Vagina (tissue), 2 donors: ENCODE data around the gene CFAP97. TPM values are rescaled to one million over a fixed set of nuclear protein-coding genes. Genes with fewer than 3 reads are reported as not detected.
"Not testable (repeated sequence)": the region's sequence is repeated elsewhere in the genome, so short reads cannot be mapped to it uniquely, and the experiment has no call there.

ENCODE experiments used
- DNase-seq, 2 donors: peaks; one replicate each; pipeline ENCODE4 v3.0.0-alpha.2; 2017; ENCODE audit errors: extremely low spot score in 2 of 2
- H3K27ac ChIP-seq: fragments of 200-600 bp; sonication (generic); one replicate; pipeline ENCODE4 v1.5.1; 2019
- H3K27me3 ChIP-seq: fragments of 200-600 bp; sonication (generic); one replicate; pipeline ENCODE4 v1.5.1; 2019
- H3K36me3 ChIP-seq, 2 donors: fragments of 200-600 bp; sonication (generic); one replicate each; pipeline ENCODE4 v1.5.1; 2017 to 2019
- H3K4me1 ChIP-seq: fragments of 200-600 bp; sonication (generic); one replicate; pipeline ENCODE4 v1.5.1; 2019
- H3K4me3 ChIP-seq, 2 donors: fragments of 200-600 bp; sonication (generic); 1 replicate in 1 of 2; 2 replicates in 1 of 2; pipeline ENCODE4 v1.5.1; 2016 to 2019
- H3K9me3 ChIP-seq: fragments of 200-600 bp; sonication (generic); one replicate; pipeline ENCODE4 v1.5.1; 2019
- POLR2A ChIP-seq, 2 donors: fragments of 450-650 bp; IDR thresholded peaks; one replicate each; pipeline ENCODE4 v1.6.1; 2017; ENCODE audit warnings: antibody characterized with exemption in 2 of 2, mild to moderate bottlenecking in 2 of 2, moderate library complexity in 2 of 2
- POLR2AphosphoS5 ChIP-seq, 2 donors: sonication (generic); formaldehyde crosslinking; IDR thresholded peaks; one replicate each; pipeline ENCODE4 v1.9.0; 2017; ENCODE audit warnings: antibody characterized with exemption in 2 of 2, mild to moderate bottlenecking in 2 of 2, low read depth in 1 of 2; ENCODE audit not compliant: insufficient read depth in 1 of 2
- intact Hi-C: fragments of 100-400 bp; cut with DNase I; formaldehyde crosslinking; loops from one replicate; pipeline ENCODE4 v1.15.1; 2023
- total RNA-seq: library from RNA; depleted of rRNA; stranded (reverse); fragments of >200 nt; gene quantifications from one replicate; pipeline ENCODE4 v1.2.3, GENCODE V29; 2016
- TF ChIP-seq, protein P1 (sequence below), 3 experiments: fragments of 450-650 bp in 2 of 3; fragments of 200-600 bp in 1 of 3; sonication (generic) in 1 of 3; IDR thresholded peaks; one replicate each; pipeline ENCODE4 v1.5.1; 2017 to 2019; ENCODE audit warnings: antibody characterized with exemption in 3 of 3, mild to moderate bottlenecking in 2 of 3, moderate library complexity in 2 of 3

CFAP97 gene
- total RNA-seq, 1 donor from 2014 or later = 28.5 TPM

DNA sequence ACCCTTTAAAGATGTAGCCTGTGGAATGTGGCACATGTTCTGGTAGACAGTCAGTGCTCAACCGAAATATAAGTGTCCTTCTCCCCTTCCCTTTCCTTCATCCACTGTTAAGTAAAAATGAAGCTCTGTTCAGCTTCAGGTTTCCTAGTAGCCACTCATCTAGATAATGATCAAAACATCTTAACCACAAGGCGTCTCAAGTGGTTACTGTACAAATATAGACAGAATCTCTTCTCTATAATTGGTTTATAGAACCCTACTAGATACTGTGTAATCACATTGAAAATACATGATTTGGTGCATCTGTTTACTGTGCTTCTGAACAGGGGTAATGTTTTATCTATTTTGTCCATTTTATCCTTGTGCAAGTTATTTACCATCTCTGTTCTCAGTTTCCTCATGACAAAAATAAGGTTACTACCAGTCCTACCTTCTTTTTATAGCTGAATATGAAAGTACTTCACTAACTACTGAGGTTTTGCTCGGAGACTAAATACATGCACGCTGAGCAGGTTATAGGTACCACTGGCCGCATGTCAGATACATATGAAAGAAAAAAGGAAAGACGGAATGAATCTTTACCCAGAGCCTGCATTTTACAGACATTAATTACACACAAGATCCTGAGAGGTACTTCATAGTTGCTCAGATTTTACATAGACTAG lies 81.0 kb downstream of the CFAP97 start:
- H3K27me3 ChIP-seq = no peaks in the 10 kb centered on the region
- intact Hi-C loops = no loop called here
- no peaks in the 10 kb centered on the region for H3K36me3 ChIP-seq
- H3K9me3 ChIP-seq = no peaks in the 10 kb centered on the region
- H3K4me1 ChIP-seq = peaks cover 9% of the 10 kb centered on the region
- no peak overlapping the region for H3K27ac ChIP-seq
- TF ChIP-seq, protein P1, sequence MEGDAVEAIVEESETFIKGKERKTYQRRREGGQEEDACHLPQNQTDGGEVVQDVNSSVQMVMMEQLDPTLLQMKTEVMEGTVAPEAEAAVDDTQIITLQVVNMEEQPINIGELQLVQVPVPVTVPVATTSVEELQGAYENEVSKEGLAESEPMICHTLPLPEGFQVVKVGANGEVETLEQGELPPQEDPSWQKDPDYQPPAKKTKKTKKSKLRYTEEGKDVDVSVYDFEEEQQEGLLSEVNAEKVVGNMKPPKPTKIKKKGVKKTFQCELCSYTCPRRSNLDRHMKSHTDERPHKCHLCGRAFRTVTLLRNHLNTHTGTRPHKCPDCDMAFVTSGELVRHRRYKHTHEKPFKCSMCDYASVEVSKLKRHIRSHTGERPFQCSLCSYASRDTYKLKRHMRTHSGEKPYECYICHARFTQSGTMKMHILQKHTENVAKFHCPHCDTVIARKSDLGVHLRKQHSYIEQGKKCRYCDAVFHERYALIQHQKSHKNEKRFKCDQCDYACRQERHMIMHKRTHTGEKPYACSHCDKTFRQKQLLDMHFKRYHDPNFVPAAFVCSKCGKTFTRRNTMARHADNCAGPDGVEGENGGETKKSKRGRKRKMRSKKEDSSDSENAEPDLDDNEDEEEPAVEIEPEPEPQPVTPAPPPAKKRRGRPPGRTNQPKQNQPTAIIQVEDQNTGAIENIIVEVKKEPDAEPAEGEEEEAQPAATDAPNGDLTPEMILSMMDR (IDR thresholded peaks at IDR 0.05) = no peak
- TF ChIP-seq POLR2A (IDR thresholded peaks at IDR 0.05) (no peak), POLR2AphosphoS5 (IDR thresholded peaks at IDR 0.05; ENCODE audit: insufficient read depth in 1 of 2, low read depth in 1 of 2) (no peak)
- no peak overlapping the region for H3K4me3 ChIP-seq
- no peak for DNase-seq

DNA sequence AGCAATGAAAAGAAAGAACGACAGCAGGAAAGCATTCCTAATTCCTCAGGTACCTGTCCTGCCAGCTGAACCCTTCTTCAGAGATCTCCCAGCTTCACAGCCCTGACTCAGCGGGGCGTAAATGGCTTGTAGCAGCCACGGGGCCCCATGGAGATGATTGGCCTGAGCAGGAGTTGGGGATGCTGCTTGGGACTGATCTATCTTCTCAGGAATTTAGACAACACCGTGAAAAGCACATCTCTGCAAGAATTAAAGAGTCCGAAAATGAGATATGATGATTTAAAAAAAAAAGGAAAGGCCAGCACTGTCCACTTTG lies 83.2 kb downstream of the CFAP97 start:
- Histone ChIP-seq H3K27me3 (no peaks in the 10 kb centered on the region), H3K9me3 (no peaks in the 10 kb centered on the region), H3K27ac (no peak overlapping the region), H3K36me3 (no peaks in the 10 kb centered on the region), H3K4me1 (no peaks in the 10 kb centered on the region), H3K4me3 (no peak overlapping the region)
- no peak for TF ChIP-seq POLR2AphosphoS5 (IDR thresholded peaks at IDR 0.05; ENCODE audit: insufficient read depth in 1 of 2, low read depth in 1 of 2)
- no peak for TF ChIP-seq POLR2A (IDR thresholded peaks at IDR 0.05)
- TF ChIP-seq, protein P1 (IDR thresholded peaks at IDR 0.05) = no peak
- DNase-seq = no peak
- intact Hi-C loops = no loop called here

DNA sequence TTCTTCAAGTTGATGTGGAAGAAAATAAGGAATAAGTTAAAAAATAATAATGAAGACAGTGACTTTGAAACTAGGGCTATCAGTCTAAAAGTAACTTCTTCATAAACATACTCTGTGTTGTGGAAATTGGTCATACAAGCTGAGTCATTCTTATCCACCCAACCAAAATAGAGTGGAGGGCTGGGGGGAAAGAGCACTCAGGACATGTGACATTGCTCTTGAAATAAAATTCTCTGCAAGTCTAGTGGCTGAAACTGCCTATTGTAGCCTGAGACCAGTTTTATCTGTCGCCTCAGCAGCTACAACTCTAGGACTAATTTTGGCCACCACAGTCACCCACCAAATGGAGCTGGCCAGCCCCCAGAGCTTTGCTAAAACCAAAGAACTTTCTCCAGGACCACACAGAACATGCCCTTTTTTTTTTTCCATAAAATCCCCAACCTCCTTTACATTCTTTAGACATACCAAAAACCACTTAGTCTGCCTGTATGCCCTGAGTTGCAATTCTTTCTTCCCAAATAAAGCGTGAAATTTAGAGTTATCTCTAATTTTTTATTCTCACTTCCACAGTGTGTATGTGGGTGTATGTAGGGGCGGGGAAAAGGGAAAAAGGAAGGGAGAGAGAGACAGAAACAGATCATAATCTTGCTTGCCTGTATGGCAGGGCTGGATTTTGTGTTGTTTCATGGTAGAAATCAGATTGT lies 83.7 kb downstream of the CFAP97 start:
- Histone ChIP-seq H3K9me3 (no peaks in the 10 kb centered on the region), H3K4me3 (no peak overlapping the region), H3K27ac (no peak overlapping the region), H3K36me3 (no peaks in the 10 kb centered on the region), H3K4me1 (no peaks in the 10 kb centered on the region), H3K27me3 (no peaks in the 10 kb centered on the region)
- TF ChIP-seq, protein P1 (IDR thresholded peaks at IDR 0.05) = no peak
- TF ChIP-seq POLR2A (IDR thresholded peaks at IDR 0.05) = no peak
- no peak for TF ChIP-seq POLR2AphosphoS5 (IDR thresholded peaks at IDR 0.05; ENCODE audit: insufficient read depth in 1 of 2, low read depth in 1 of 2)
- intact Hi-C loops = no loop called here
- DNase-seq = no peak

DNA sequence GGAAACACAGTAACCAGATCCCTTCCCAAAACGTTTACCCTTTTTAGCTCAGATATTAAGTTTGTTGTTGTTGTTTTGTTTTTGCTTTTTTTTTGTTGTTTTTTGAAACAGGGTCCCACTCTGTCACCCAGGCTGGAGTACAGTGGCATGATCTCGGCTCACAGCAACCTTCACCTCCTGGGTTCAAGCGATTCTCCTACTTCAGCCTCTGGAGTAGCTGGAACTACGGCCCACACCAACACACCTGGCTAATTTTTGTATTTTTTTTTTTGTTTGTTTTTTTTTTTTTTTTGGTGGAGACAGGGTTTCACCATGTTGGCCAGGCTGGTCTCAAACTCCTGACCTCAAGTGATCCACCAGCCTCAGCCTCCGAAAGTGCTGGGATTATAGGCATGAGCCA lies 84.3 kb downstream of the CFAP97 start:
- H3K4me3 ChIP-seq, H3K9me3 ChIP-seq, H3K36me3 ChIP-seq, intact Hi-C loops, H3K27me3 ChIP-seq, H3K4me1 ChIP-seq, H3K27ac ChIP-seq, DNase-seq: not testable (repeated sequence)

DNA sequence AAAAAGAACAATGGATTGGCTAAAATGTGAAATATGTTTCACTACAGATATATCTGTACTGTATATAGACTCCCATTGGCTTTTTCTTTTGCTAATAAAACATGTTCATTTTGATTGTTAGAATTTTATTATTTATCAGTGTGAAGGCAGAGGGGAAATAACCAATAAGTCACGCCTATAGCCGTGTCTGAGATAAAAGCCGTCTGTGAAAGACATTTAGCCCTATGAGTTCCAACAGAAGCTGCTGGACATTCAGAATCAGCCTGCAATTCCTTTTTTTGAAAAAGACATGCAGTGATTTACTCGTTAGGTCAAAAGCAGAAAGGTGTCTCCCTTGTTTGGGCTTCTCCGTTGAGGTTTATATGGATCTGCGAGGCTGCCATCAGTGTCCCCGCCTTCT lies 84.9 kb downstream of the CFAP97 start:
- no peak for TF ChIP-seq POLR2A (IDR thresholded peaks at IDR 0.05)
- TF ChIP-seq, protein P1 (IDR thresholded peaks at IDR 0.05) = no peak
- TF ChIP-seq POLR2AphosphoS5 (IDR thresholded peaks at IDR 0.05; ENCODE audit: insufficient read depth in 1 of 2, low read depth in 1 of 2) = no peak
- intact Hi-C loops = no loop called here

More for the DNA sequence above, 84.9 kb downstream of the CFAP97 start:
- no peaks in the 10 kb centered on the region for H3K9me3 ChIP-seq
- H3K27me3 ChIP-seq = no peaks in the 10 kb centered on the region
- no peak overlapping the region for H3K4me3 ChIP-seq
- no peak overlapping the region for H3K27ac ChIP-seq
- H3K36me3 ChIP-seq = no peaks in the 10 kb centered on the region
- DNase-seq = no peak
- no peaks in the 10 kb centered on the region for H3K4me1 ChIP-seq
